Tibial artery (tissue), 4 donors: ENCODE results near the gene NUAK2.
"Not testable (repeated sequence)": the region's sequence is repeated elsewhere in the genome, so short reads cannot be mapped to it uniquely, and the experiment has no call there.

Source experiments
- DNase-seq, 2 donors: peaks; one replicate each; pipeline ENCODE4 v3.0.0-alpha.2; 2019
- H3K27ac ChIP-seq, 2 donors: fragments of 200-600 bp; sonication (generic) in 1 of 2; 1 replicate in 1 of 2; 2 replicates in 1 of 2; pipeline ENCODE4 v1.5.1; 2018 to 2019; ENCODE audit warnings: mild to moderate bottlenecking in 1 of 2
- H3K27me3 ChIP-seq, 2 donors: fragments of 200-600 bp; sonication (generic) in 1 of 2; one replicate each; pipeline versions ENCODE4 v1.5.1 to v1.6.0; 2016 to 2019
- H3K36me3 ChIP-seq, 3 donors: fragments of 200-600 bp; sonication (generic) in 2 of 3; one replicate each; pipeline ENCODE4 v1.5.1; 2016 to 2019; ENCODE audit warnings: mild to moderate bottlenecking in 2 of 3
- H3K4me1 ChIP-seq, 4 donors: fragments of 200-600 bp; sonication (generic) in 2 of 4; 1 replicate in 3 of 4; 2 replicates in 1 of 4; pipeline ENCODE4 v1.5.1; 2016 to 2019
- H3K4me3 ChIP-seq, 2 donors: fragments of 200-600 bp; sonication (generic) in 1 of 2; 1 replicate in 1 of 2; 2 replicates in 1 of 2; pipeline ENCODE4 v1.5.1; 2018 to 2019; ENCODE audit warnings: mild to moderate bottlenecking in 2 of 2
- H3K9me3 ChIP-seq, 3 donors: fragments of 200-600 bp; sonication (generic) in 1 of 3; one replicate each; pipeline ENCODE4 v1.5.1; 2016 to 2019
- intact Hi-C: fragments of 100-400 bp; cut with DNase I; formaldehyde crosslinking; loops from one replicate; pipeline ENCODE4 v1.15.0; 2023; ENCODE audit warnings: low total_unique reads
- TF ChIP-seq, protein P1 (sequence below), 2 experiments: fragments of 200-600 bp in 1 of 2; fragments of 450-650 bp in 1 of 2; IDR thresholded peaks; one replicate each; pipeline ENCODE4 v1.5.1; 2017 to 2019; ENCODE audit warnings: antibody characterized with exemption in 2 of 2, mild to moderate bottlenecking in 1 of 2, moderate library complexity in 1 of 2

Gene NUAK2

DNA sequence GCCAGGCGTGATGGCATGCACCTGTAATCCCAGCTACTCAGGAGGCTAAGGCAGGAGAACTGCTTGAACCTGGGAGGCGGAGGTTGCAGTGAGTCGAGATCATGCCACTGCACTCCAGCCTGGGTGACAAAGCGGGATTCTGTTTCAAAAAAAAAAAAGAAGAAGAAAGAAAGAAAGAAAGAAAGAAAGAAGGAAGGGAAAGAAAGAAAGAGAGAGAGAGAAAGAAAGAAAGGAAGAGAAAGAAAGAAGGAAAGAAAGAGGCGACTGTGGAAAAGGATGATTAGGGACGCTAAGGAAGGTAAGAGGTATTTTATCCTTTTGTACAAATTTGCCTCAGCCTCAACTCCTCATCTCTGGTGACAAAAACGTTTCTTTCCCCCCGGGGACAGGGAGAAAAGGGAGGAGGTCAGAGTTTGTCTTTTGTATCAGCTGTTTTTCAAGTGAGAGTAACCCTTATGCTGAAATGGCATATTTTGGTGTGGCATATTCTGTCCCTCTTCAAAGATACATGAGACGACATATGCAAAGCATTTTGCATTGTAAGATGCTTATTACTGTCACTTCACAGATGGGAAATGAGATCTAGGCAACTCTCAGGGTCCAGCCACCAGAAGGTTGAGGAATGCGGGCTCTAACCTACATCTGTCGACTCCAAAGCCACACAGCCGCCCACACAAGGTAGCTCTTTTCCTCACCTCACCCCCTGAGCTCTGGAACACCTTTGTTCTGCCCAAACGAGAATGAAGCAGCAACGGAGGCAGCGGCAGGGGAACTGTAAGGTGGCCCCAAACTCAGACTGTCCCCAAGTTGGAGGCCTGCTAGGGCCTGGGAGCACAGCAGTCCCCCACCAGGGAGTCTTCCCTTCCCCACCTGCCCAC is 38.0 kb downstream of the NUAK2 start:
- H3K27ac ChIP-seq, result no peak overlapping the region
- H3K9me3 ChIP-seq, result no peaks in the 10 kb centered on the region
- no peak overlapping the region for H3K4me3 ChIP-seq
- H3K27me3 ChIP-seq, result no peaks in the 10 kb centered on the region
- no peak for DNase-seq
- H3K4me1 ChIP-seq, result peaks cover 0 to 14% (median 6%) of the 10 kb centered on the region in 4 donors
- TF ChIP-seq, protein P1, sequence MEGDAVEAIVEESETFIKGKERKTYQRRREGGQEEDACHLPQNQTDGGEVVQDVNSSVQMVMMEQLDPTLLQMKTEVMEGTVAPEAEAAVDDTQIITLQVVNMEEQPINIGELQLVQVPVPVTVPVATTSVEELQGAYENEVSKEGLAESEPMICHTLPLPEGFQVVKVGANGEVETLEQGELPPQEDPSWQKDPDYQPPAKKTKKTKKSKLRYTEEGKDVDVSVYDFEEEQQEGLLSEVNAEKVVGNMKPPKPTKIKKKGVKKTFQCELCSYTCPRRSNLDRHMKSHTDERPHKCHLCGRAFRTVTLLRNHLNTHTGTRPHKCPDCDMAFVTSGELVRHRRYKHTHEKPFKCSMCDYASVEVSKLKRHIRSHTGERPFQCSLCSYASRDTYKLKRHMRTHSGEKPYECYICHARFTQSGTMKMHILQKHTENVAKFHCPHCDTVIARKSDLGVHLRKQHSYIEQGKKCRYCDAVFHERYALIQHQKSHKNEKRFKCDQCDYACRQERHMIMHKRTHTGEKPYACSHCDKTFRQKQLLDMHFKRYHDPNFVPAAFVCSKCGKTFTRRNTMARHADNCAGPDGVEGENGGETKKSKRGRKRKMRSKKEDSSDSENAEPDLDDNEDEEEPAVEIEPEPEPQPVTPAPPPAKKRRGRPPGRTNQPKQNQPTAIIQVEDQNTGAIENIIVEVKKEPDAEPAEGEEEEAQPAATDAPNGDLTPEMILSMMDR (IDR thresholded peaks at IDR 0.05), result no peak
- intact Hi-C loops, result no loop called here
- no peaks in the 10 kb centered on the region for H3K36me3 ChIP-seq

DNA sequence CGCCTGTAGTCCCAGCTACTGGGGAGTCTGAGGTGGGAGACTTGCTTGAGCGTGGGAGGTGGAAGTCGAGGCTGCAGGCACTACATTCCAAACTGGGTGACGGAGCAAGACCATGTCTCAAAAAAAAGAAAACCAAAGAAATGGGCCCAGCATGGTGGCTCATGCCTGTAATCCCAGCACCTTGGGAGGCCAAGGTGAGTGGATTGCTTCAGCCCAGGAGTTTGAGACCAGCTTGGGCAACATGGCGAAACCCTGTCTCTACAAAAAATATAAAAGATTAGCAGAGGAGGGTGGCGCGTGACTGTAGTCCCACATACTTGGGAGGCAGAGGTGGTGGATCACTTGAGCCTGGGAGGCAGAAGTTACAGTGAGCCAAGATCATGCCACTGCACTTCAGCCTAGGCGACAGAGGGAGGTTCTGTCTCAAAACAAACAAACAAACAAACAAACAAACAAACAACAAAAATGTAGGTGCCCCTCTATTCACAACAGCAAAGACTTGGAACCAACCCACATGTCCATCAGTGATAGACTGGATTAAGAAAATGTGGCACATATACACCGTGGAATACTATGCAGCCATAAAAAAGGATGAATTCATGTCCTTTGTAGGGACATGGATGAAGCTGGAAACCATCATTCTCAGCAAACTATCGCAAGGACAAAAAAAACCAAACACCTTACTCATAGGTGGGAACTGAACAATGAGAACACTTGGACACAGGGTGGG is 40.7 kb downstream of the NUAK2 start:
- intact Hi-C loops, H3K27ac ChIP-seq: not testable (repeated sequence)

DNA sequence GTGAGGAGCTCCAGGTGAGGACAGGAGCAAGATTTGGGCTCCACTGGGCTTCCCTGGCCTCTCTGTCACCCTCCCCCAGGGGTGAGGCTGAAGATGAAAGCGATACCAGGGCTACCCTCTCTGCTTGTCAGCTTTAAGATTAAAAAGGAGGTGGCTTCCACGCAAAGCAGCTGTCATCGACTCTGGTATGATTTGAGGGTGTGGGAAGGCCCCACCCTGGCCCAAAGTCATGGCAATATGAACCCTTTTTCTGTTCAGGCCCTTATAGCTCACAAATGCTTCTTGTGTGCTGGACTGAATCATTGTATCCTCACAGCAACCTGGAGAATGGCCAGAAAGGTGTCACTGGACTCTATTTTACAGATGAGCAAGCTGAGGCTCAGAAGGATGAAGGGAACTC is 41.6 kb downstream of the NUAK2 start:
- Histone ChIP-seq H3K27ac (no peak overlapping the region), H3K9me3 (no peaks in the 10 kb centered on the region), H3K36me3 (no peaks in the 10 kb centered on the region), H3K27me3 (no peaks in the 10 kb centered on the region), H3K4me1 (peaks cover 0 to 10% (median 3%) of the 10 kb centered on the region in 4 donors), H3K4me3 (no peak overlapping the region)
- intact Hi-C loops, result no loop called here
- no peak for DNase-seq
- TF ChIP-seq, protein P1 (IDR thresholded peaks at IDR 0.05), result no peak

More for the DNA sequence above, 40.7 kb downstream of the NUAK2 start:
- not testable (repeated sequence) for DNase-seq, H3K4me3 ChIP-seq, H3K27me3 ChIP-seq, H3K36me3 ChIP-seq, H3K9me3 ChIP-seq
- peaks cover 0 to 14% (median 6%) of the 10 kb centered on the region in 4 donors for H3K4me1 ChIP-seq

DNA sequence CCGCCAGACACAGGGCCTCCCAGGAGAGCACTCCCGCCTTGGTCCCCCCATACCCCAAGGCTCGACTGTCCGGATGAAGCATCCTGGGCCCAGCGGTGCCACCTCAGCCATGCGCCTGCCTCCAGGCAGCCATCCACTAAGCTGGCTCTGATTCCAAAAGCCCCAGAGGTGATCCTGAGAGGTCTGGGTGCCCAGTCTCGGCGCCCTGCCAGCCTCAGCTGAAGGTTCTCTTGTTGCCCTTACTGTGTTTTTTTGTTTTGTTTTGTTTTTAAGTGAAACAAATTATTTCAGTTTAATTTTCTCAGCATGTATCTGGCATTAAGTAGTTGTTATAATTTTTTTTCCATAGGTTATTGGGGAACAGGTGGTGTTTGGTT is 44.9 kb downstream of the NUAK2 start:
- intact Hi-C loops, result no loop called here

DNA sequence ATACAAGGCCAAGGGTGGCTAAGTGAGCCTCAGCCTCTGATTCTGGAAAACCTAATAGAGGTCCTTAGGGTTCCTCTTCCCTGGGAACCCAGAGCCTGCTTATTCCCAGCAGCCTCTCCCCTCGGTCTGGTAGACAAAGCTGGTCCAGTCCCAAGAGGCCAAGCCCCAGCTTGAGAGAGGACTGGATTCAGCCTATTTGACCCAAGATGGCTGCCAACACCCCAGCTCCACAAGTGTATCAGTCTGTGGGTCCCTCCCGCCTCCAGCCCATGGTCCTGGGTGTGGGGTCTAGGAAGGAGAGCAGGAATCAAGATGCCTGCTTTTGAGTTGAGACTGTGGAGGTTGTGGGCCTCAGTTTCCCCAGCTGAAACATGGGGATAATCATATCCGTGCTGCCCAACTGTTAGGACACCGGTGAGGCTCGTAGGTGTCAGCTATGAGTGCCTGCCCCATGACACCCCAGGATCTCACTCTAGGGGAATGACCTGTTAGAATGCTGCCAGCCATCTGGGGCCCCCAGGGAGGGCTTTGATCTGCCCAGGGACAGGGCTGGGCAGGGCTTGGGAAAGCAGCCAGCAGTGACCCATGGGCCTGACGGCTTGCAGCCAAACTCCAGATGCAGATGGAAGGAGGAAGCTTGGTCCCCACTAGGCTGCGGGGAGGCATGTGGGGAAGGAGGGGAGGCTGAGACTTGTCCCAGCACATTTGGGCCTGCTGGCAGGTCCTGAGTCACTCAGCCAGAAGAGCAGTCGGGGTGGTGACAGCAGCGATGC is 45.4 kb downstream of the NUAK2 start:
- Histone ChIP-seq H3K27me3 (no peaks in the 10 kb centered on the region), H3K36me3 (peaks cover 8 to 16% (median 11%) of the 10 kb centered on the region in 3 donors), H3K9me3 (no peaks in the 10 kb centered on the region), H3K4me1 (peaks cover 0 to 3% (median 2%) of the 10 kb centered on the region in 4 donors), H3K4me3 (no peak overlapping the region), H3K27ac (no peak overlapping the region)
- intact Hi-C loops, result loop anchor here (2.0 kb wide), 1 partner anchor 51 kb away; no protein-coding TSS in a partner anchor
- TF ChIP-seq, protein P1 (IDR thresholded peaks at IDR 0.05), result no peak
- no peak for DNase-seq

More for the DNA sequence above, 44.9 kb downstream of the NUAK2 start:
- H3K4me3 ChIP-seq, result no peak overlapping the region
- no peaks in the 10 kb centered on the region for H3K27me3 ChIP-seq
- DNase-seq, result no peak
- H3K27ac ChIP-seq, result no peak overlapping the region
- TF ChIP-seq, protein P1 (IDR thresholded peaks at IDR 0.05), result no peak
- H3K9me3 ChIP-seq, result no peaks in the 10 kb centered on the region
- H3K4me1 ChIP-seq, result no peaks in the 10 kb centered on the region
- peaks cover 4 to 10% (median 9%) of the 10 kb centered on the region in 3 donors for H3K36me3 ChIP-seq
